Neuron (in vitro differentiated cells): ENCODE data around the gene DPEP2.
"Not testable (repeated sequence)": the region's sequence is repeated elsewhere in the genome, so short reads cannot be mapped to it uniquely, and the experiment has no call there.

Experiments used
- H2AFZ ChIP-seq: one replicate; pipeline ENCODE4 v1.6.1; 2013; ENCODE audit warnings: low read depth, mild to moderate bottlenecking, inconsistent platforms, low read length, moderate library complexity
- H3K27me3 ChIP-seq: one replicate; pipeline ENCODE4 v1.6.1; 2013; ENCODE audit warnings: low read length; ENCODE audit not compliant: insufficient read depth
- H3K36me3 ChIP-seq: one replicate; pipeline ENCODE4 v1.6.1; 2013; ENCODE audit warnings: low read length; ENCODE audit not compliant: insufficient read depth
- H3K4me1 ChIP-seq: one replicate; pipeline ENCODE4 v1.6.1; 2013; ENCODE audit warnings: low read length; ENCODE audit not compliant: insufficient read depth
- H3K4me3 ChIP-seq: 2 replicates; pipeline ENCODE4 v1.5.1; 2013; ENCODE audit warnings: mild to moderate bottlenecking, low read length, moderate library complexity
- H3K9me3 ChIP-seq: one replicate; pipeline ENCODE4 v1.6.1; 2013; ENCODE audit warnings: low read length

The DPEP2 gene

GRCh38 chr16:68022278-68022727 is 23.0 kb upstream of the DPEP2 start:
- H2AFZ ChIP-seq = peak overlapping the region; percentile 57
- no peaks in the 10 kb centered on the region for H3K9me3 ChIP-seq
- H3K36me3 ChIP-seq = peaks cover 18% of the 10 kb centered on the region
- no peaks in the 10 kb centered on the region for H3K27me3 ChIP-seq
- peaks cover 21% of the 10 kb centered on the region for H3K4me1 ChIP-seq
- peak overlapping the region; percentile 59 for H3K4me3 ChIP-seq

GRCh38 chr16:68021490-68021889 is 22.2 kb upstream of the DPEP2 start:
- peak overlapping the region; percentile 59 for H3K4me3 ChIP-seq
- H3K27me3 ChIP-seq = no peaks in the 10 kb centered on the region
- no peak overlapping the region for H2AFZ ChIP-seq
- H3K4me1 ChIP-seq = peaks cover 21% of the 10 kb centered on the region
- H3K9me3 ChIP-seq = no peaks in the 10 kb centered on the region
- peaks cover 14% of the 10 kb centered on the region for H3K36me3 ChIP-seq

- H3K4me1 ChIP-seq = peaks cover 20% of the 10 kb centered on the region
- H3K36me3 ChIP-seq = peaks cover 12% of the 10 kb centered on the region
- H3K9me3 ChIP-seq = no peaks in the 10 kb centered on the region
- H3K27me3 ChIP-seq = no peaks in the 10 kb centered on the region
- no peak overlapping the region for H2AFZ ChIP-seq
- H3K4me3 ChIP-seq = no peak overlapping the region
These were observed 19.9 kb upstream of the DPEP2 start for GRCh38 chr16:68019167-68019680.

- Histone ChIP-seq H3K9me3 (no peaks in the 10 kb centered on the region), H3K27me3 (no peaks in the 10 kb centered on the region), H3K4me3 (no peak within 1 kb of the TSS), H3K36me3 (no peaks in the 10 kb centered on the region), H3K4me1 (no peaks in the 10 kb centered on the region), H2AFZ (no peak within 1 kb of the TSS)
These were observed 16.4 kb upstream of the DPEP2 start, which contains the start of gene DPEP2NB for GRCh38 chr16:68015681-68016080. Gene DPEP2NB, minus strand, starts transcription at chr16:68015911. Its CDS starts 141 bp downstream, at chr16:68015770.

- Histone ChIP-seq H3K4me1 (no peaks in the 10 kb centered on the region), H2AFZ (no peak overlapping the region), H3K36me3 (no peaks in the 10 kb centered on the region), H3K27me3 (no peaks in the 10 kb centered on the region), H3K9me3 (no peaks in the 10 kb centered on the region), H3K4me3 (no peak overlapping the region)
These were observed 14.2 kb upstream of the DPEP2 start for GRCh38 chr16:68013440-68013839.

- H3K27me3 ChIP-seq, H2AFZ ChIP-seq, H3K4me1 ChIP-seq, H3K36me3 ChIP-seq, H3K9me3 ChIP-seq, H3K4me3 ChIP-seq: not testable (repeated sequence)
These were observed 10.6 kb upstream of the DPEP2 start for GRCh38 chr16:68009872-68010271.

- Histone ChIP-seq H3K36me3 (no peaks in the 10 kb centered on the region), H3K27me3 (peaks cover 2% of the 10 kb centered on the region)
These were observed 10.0 kb upstream of the DPEP2 start for GRCh38 chr16:68009157-68009735.

GRCh38 chr16:68005786-68006286 is 6.6 kb upstream of the DPEP2 start:
- Histone ChIP-seq H2AFZ (no peak overlapping the region), H3K4me1 (no peaks in the 10 kb centered on the region), H3K4me3 (no peak overlapping the region), H3K36me3 (no peaks in the 10 kb centered on the region), H3K9me3 (no peaks in the 10 kb centered on the region), H3K27me3 (peaks cover 2% of the 10 kb centered on the region)

More at GRCh38 chr16:68009157-68009735, 10.0 kb upstream of the DPEP2 start:
- Histone ChIP-seq H3K4me1 (no peaks in the 10 kb centered on the region), H3K9me3 (no peaks in the 10 kb centered on the region), H3K4me3 (no peak overlapping the region), H2AFZ (no peak overlapping the region)

GRCh38 chr16:68005211-68005610 is 5.9 kb upstream of the DPEP2 start:
- Histone ChIP-seq H3K4me3 (no peak overlapping the region), H2AFZ (no peak overlapping the region), H3K27me3 (peaks cover 2% of the 10 kb centered on the region), H3K36me3 (no peaks in the 10 kb centered on the region), H3K9me3 (no peaks in the 10 kb centered on the region), H3K4me1 (no peaks in the 10 kb centered on the region)

GRCh38 chr16:68003031-68003430 is 3.7 kb upstream of the DPEP2 start:
- H3K4me1 ChIP-seq = no peaks in the 10 kb centered on the region
- no peak overlapping the region for H3K4me3 ChIP-seq
- no peaks in the 10 kb centered on the region for H3K36me3 ChIP-seq
- H3K9me3 ChIP-seq = no peaks in the 10 kb centered on the region
- peaks cover 2% of the 10 kb centered on the region for H3K27me3 ChIP-seq
- H2AFZ ChIP-seq = no peak overlapping the region

GRCh38 chr16:68000450-68000849 is 1.2 kb upstream of the DPEP2 start:
- Histone ChIP-seq H2AFZ (no peak overlapping the region), H3K4me3 (no peak overlapping the region), H3K4me1 (no peaks in the 10 kb centered on the region), H3K9me3 (no peaks in the 10 kb centered on the region), H3K27me3 (no peaks in the 10 kb centered on the region), H3K36me3 (no peaks in the 10 kb centered on the region)

GRCh38 chr16:67999985-68000384 is 701 bp upstream of the DPEP2 start:
- H3K9me3 ChIP-seq = no peaks in the 10 kb centered on the region
- no peaks in the 10 kb centered on the region for H3K4me1 ChIP-seq
- H3K27me3 ChIP-seq = no peaks in the 10 kb centered on the region
- no peak overlapping the region for H2AFZ ChIP-seq
- no peaks in the 10 kb centered on the region for H3K36me3 ChIP-seq
- H3K4me3 ChIP-seq = no peak overlapping the region

- not testable (repeated sequence) for H3K27me3 ChIP-seq, H3K36me3 ChIP-seq, H3K9me3 ChIP-seq, H3K4me3 ChIP-seq, H2AFZ ChIP-seq, H3K4me1 ChIP-seq
These were observed 979 bp downstream of the DPEP2 start for GRCh38 chr16:67998231-67998778.
